Activated T-cell treated with anti-CD3 and anti-CD28 coated beads for 24 hours (primary cell): ENCODE results near the gene MSL1.

ENCODE experiments used
- DNase-seq: peaks from one replicate; pipeline ENCODE4 v3.0.0-alpha.2; 2020; ENCODE audit warnings: low read depth

MSL1 gene

GRCh38 chr17:40090237-40091119 lies 31.3 kb upstream of the MSL1 start:
- DNase-seq: no peak

GRCh38 chr17:40091691-40092397 lies 29.9 kb upstream of the MSL1 start:
- DNase-seq: no peak

DNA sequence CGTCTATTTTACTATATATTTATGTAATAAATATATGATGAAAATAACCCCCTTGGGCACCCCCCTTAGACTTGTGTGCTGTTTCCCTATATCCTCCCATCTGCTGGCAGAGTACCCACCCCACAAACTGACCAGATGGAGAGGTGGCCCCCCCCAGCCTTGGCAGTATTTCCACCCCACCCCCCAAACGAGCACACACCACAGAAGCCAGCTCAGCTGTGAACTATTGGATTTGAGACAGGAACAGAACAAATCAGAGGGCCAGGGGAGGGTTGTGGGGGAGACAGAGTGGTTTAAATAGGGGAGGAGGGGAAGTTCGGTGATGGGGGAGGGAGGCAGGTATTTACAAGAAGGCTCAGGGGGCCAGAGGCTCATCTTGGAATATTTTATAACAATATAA lies 29.2 kb upstream of the MSL1 start:
- no peak for DNase-seq

DNA sequence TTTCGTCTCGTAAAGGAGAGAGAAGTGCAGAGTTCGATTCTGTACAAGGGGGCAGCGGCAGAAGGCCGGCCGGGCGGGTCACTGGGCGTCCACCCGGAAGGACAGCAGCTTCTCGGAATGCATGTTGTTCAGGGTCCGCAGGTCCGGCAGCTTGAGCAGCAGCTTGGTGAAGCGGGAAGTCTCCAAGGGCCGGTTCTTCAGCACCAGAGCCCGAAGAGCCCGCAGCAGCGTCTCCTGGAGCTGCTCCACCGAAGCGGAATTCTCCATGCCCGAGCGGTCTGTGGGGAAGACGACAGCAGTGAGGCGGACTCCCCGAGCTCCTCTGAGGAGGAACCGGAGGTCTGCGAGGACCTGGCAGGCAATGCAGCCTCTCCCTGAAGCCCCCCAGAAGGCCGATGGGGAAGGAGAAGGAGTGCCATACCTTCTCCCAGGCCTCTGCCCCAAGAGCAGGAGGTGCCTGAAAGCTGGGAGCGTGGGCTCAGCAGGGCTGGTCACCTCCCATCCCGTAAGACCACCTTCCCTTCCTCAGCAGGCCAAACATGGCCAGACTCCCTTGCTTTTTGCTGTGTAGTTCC lies 28.7 kb upstream of the MSL1 start:
- DNase-seq: no peak

- no peak for DNase-seq
These were observed 28.1 kb upstream of the MSL1 start for GRCh38 chr17:40093580-40094201.

- DNase-seq: no peak
These were observed 26.9 kb upstream of the MSL1 start for GRCh38 chr17:40094874-40095273.

- no peak for DNase-seq
These were observed 26.3 kb upstream of the MSL1 start for GRCh38 chr17:40095351-40095943.

GRCh38 chr17:40095944-40096791 lies 25.6 kb upstream of the MSL1 start:
- DNase-seq: peak; percentile 83

DNA sequence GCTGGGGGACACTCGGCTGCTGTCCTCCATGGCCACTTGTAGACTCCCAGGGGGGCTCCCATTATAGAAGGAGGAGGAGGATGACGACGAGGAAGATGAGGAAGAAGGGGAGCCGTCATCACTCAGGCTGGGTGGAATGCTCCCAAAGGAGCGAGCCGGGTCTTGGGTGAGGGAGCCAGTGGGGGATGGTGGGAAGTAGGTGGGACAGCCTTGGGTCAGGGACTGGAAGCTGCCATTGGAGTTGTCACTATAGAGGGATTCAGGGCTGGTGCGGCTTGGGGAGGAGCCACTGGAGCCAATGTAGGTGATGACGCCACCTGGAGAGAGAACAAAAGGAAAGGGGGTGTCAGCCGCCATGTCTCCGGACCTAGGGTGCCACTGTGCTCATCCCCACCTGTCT lies 24.7 kb upstream of the MSL1 start:
- no peak for DNase-seq

GRCh38 chr17:40097931-40098845 lies 23.6 kb upstream of the MSL1 start:
- DNase-seq: no peak

GRCh38 chr17:40098846-40099618 lies 22.7 kb upstream of the MSL1 start:
- DNase-seq: peak; percentile 99

GRCh38 chr17:40099619-40100418 lies 22.0 kb upstream of the MSL1 start:
- DNase-seq: no peak

GRCh38 chr17:40100419-40100668 lies 21.4 kb upstream of the MSL1 start, which contains the start of gene NR1D1:
NR1D1 (minus strand) TSS chr17:40100589; CDS start chr17:40100094, 495 bp downstream.
- no peak for DNase-seq

- peak; percentile 89 for DNase-seq
These were observed 21.0 kb upstream of the MSL1 start for GRCh38 chr17:40100669-40101366.

GRCh38 chr17:40101367-40102210 lies 20.2 kb upstream of the MSL1 start:
- no peak for DNase-seq

- no peak for DNase-seq
These were observed 18.6 kb upstream of the MSL1 start for GRCh38 chr17:40103071-40103661.

DNA sequence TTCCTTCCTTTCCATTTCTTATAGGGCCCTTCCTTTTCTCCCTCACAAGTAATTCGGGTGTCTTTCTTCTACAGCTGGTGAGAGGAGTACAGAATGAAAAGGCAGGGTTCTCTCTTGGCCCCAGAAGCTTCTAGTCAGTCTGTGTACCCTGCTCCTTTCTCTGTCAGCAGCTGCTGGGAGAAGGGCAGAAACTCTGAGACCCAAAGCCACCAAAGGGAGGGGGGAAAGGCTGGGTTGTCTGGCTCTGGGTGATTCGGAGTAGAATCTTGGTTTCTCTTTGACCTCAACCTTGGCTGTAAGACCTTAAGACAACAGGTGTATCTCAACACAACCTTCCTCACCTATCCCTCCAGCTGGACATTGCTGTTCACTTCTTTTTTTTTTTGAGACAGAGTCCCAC lies 18.1 kb upstream of the MSL1 start:
- no peak for DNase-seq
